Suprapubic skin (tissue), 4 donors: ENCODE measurements around the gene SUSD6. TPM values are rescaled to one million over a fixed set of nuclear protein-coding genes. Genes with fewer than 3 reads are reported as not detected.
"Not testable (repeated sequence)": the region's sequence is repeated elsewhere in the genome, so short reads cannot be mapped to it uniquely, and the experiment has no call there.

Source experiments
- DNase-seq, 2 donors: peaks; one replicate each; pipeline ENCODE4 v3.0.0-alpha.2; 2019; ENCODE audit warnings: low spot score in 2 of 2
- H3K27ac ChIP-seq: fragments of 200-600 bp; sonication (generic); one replicate; pipeline ENCODE4 v1.5.1; 2019
- H3K27me3 ChIP-seq: fragments of 200-600 bp; sonication (generic); one replicate; pipeline ENCODE4 v1.5.1; 2019
- H3K36me3 ChIP-seq: fragments of 200-600 bp; sonication (generic); one replicate; pipeline ENCODE4 v1.5.1; 2019
- H3K4me1 ChIP-seq: fragments of 200-600 bp; sonication (generic); one replicate; pipeline ENCODE4 v1.5.1; 2019
- H3K4me3 ChIP-seq: fragments of 200-600 bp; sonication (generic); one replicate; pipeline ENCODE4 v1.5.1; 2019; ENCODE audit warnings: mild to moderate bottlenecking
- H3K9me3 ChIP-seq: fragments of 200-600 bp; sonication (generic); one replicate; pipeline ENCODE4 v1.5.1; 2019
- CTCF ChIP-seq, 2 donors: fragments of 200-600 bp in 1 of 2; fragments of 450-650 bp in 1 of 2; sonication (generic) in 1 of 2; IDR thresholded peaks; one replicate each; pipeline ENCODE4 v1.5.1; 2016 to 2019; ENCODE audit warnings: antibody characterized with exemption in 2 of 2, mild to moderate bottlenecking in 1 of 2, moderate library complexity in 1 of 2
- EP300 ChIP-seq: sonication (generic); formaldehyde crosslinking; IDR thresholded peaks from one replicate; pipeline ENCODE4 v1.6.1; 2017; ENCODE audit warnings: antibody characterized with exemption
- POLR2A ChIP-seq, 2 donors: fragments of 450-650 bp; IDR thresholded peaks; one replicate each; pipeline ENCODE4 v1.6.1; 2017; ENCODE audit warnings: antibody characterized with exemption in 2 of 2, mild to moderate bottlenecking in 2 of 2, moderate library complexity in 2 of 2
- POLR2AphosphoS5 ChIP-seq, 3 donors: sonication (generic); formaldehyde crosslinking; IDR thresholded peaks; one replicate each; pipeline ENCODE4 v1.6.1; 2017; ENCODE audit warnings: antibody characterized with exemption in 3 of 3
- WGBS: methylation state at CpG from one replicate; pipeline ENCODE4 v1.1.5; 2018; 5-methylcytosine and 5-hydroxymethylcytosine counted together
- total RNA-seq, 4 donors: library from RNA; depleted of rRNA; stranded (reverse); fragments of >200 nt; gene quantifications; one replicate each; pipeline ENCODE4 v1.1.0, GENCODE V29; 2016

The SUSD6 gene
- total RNA-seq, 4 donors from 2014 or later, result 45.1 to 60.4 (median 56.7) TPM

GRCh38 chr14:69698572-69698971 is 87.2 kb downstream of the SUSD6 start:
- H3K27me3 ChIP-seq, result no peaks in the 10 kb centered on the region

GRCh38 chr14:69699243-69699642 is 87.8 kb downstream of the SUSD6 start:
- WGBS, result 84% methylated on average over 6 of the region's 6 CpGs
- not testable (repeated sequence) for H3K36me3 ChIP-seq, H3K4me3 ChIP-seq, DNase-seq, H3K9me3 ChIP-seq, H3K27me3 ChIP-seq, H3K27ac ChIP-seq
- peaks cover 57% of the 10 kb centered on the region for H3K4me1 ChIP-seq

More at GRCh38 chr14:69698572-69698971, 87.2 kb downstream of the SUSD6 start:
- Histone ChIP-seq H3K9me3 (no peaks in the 10 kb centered on the region), H3K4me1 (peaks cover 60% of the 10 kb centered on the region), H3K4me3 (no peak overlapping the region), H3K36me3 (peaks cover 3% of the 10 kb centered on the region), H3K27ac (no peak overlapping the region)
- no peak for DNase-seq
- 91% methylated on average over 3 of the region's 3 CpGs for WGBS
- TF ChIP-seq POLR2A (IDR thresholded peaks at IDR 0.05) (no peak), CTCF (IDR thresholded peaks at IDR 0.05) (no peak), POLR2AphosphoS5 (IDR thresholded peaks at IDR 0.05) (no peak), EP300 (no peak)

- Histone ChIP-seq H3K36me3 (peaks cover 15% of the 10 kb centered on the region), H3K4me3 (no peak overlapping the region), H3K4me1 (peaks cover 51% of the 10 kb centered on the region), H3K27me3 (no peaks in the 10 kb centered on the region), H3K27ac (no peak overlapping the region), H3K9me3 (no peaks in the 10 kb centered on the region)
- WGBS, result 73% methylated on average over 6 of the region's 6 CpGs
- DNase-seq, result no peak
- no peak for TF ChIP-seq POLR2A (IDR thresholded peaks at IDR 0.05)
- TF ChIP-seq CTCF (IDR thresholded peaks at IDR 0.05), result no peak
- TF ChIP-seq POLR2AphosphoS5 (IDR thresholded peaks at IDR 0.05), result no peak
- TF ChIP-seq EP300, result no peak
Measured at GRCh38 chr14:69699748-69700303, 88.4 kb downstream of the SUSD6 start.

- Histone ChIP-seq H3K4me1 (peaks cover 44% of the 10 kb centered on the region), H3K36me3 (peaks cover 23% of the 10 kb centered on the region), H3K4me3 (no peak overlapping the region), H3K27me3 (no peaks in the 10 kb centered on the region), H3K27ac (no peak overlapping the region), H3K9me3 (no peaks in the 10 kb centered on the region)
- 94% methylated on average over 2 of the region's 2 CpGs for WGBS
- no peak for DNase-seq
- TF ChIP-seq EP300, result no peak
- no peak for TF ChIP-seq POLR2AphosphoS5 (IDR thresholded peaks at IDR 0.05)
- TF ChIP-seq POLR2A (IDR thresholded peaks at IDR 0.05), result no peak
Measured at GRCh38 chr14:69700575-69700974, 89.2 kb downstream of the SUSD6 start.

GRCh38 chr14:69701291-69701690 is 89.9 kb downstream of the SUSD6 start:
- H3K27me3 ChIP-seq, result no peaks in the 10 kb centered on the region
- H3K4me3 ChIP-seq, result no peak overlapping the region
- no peak overlapping the region for H3K27ac ChIP-seq
- no peak for DNase-seq
- TF ChIP-seq EP300, result no peak
- TF ChIP-seq POLR2AphosphoS5 (IDR thresholded peaks at IDR 0.05), result no peak
- TF ChIP-seq CTCF (IDR thresholded peaks at IDR 0.05), result no peak
- no peak for TF ChIP-seq POLR2A (IDR thresholded peaks at IDR 0.05)
- H3K9me3 ChIP-seq, result no peaks in the 10 kb centered on the region
- 76% methylated on average over 4 of the region's 4 CpGs for WGBS
- H3K4me1 ChIP-seq, result peaks cover 37% of the 10 kb centered on the region
- peaks cover 27% of the 10 kb centered on the region for H3K36me3 ChIP-seq

- no peak for DNase-seq
- H3K27me3 ChIP-seq, result no peaks in the 10 kb centered on the region
- no peak overlapping the region for H3K27ac ChIP-seq
- H3K36me3 ChIP-seq, result peaks cover 33% of the 10 kb centered on the region
- no peaks in the 10 kb centered on the region for H3K9me3 ChIP-seq
- no peak for TF ChIP-seq POLR2A (IDR thresholded peaks at IDR 0.05)
- TF ChIP-seq EP300, result no peak
- TF ChIP-seq CTCF (IDR thresholded peaks at IDR 0.05), result no peak
- no peak for TF ChIP-seq POLR2AphosphoS5 (IDR thresholded peaks at IDR 0.05)
- 59% methylated on average over 3 of the region's 3 CpGs for WGBS
- H3K4me1 ChIP-seq, result peaks cover 31% of the 10 kb centered on the region
- no peak overlapping the region for H3K4me3 ChIP-seq
Measured at GRCh38 chr14:69701857-69702256, 90.5 kb downstream of the SUSD6 start.
